Ramos (cell line): ENCODE results near the gene GALNT11.

Source experiments
- in situ Hi-C: fragments of 300-500 bp; cut with MboI; formaldehyde crosslinking; loops from one replicate; pipeline ENCODE4 v1.14.3; 2022; ENCODE audit warnings: low sequenced_read_pairs; ENCODE audit not compliant: unreplicated experiment

The GALNT11 gene

DNA sequence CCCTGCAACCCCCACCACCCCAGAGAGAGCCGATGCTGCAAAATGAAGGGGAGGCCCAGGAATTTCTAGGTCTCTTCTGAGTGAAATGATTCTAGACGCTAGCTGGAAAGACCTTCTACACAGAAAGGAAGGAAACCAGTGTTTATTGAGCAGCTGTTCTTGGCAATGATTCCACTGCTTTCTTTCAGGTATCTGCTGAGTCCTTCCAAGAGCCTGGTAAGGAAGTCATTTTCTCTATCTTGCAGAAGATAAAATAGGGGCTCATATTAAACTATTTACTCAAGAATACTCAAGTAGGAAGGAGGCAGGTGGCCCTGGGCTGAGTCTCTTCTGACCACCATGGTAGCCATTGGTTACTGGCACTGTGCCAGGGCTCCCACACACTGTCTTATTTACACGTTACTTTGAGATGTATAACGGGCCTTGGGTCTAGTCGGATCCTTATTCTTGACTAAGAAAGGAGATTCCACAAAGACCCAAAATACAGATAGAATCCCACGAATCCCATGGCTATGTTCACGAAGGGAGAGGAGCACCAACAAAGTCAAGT is 112.1 kb downstream of the GALNT11 start:
- in situ Hi-C loops, result no loop called here

DNA sequence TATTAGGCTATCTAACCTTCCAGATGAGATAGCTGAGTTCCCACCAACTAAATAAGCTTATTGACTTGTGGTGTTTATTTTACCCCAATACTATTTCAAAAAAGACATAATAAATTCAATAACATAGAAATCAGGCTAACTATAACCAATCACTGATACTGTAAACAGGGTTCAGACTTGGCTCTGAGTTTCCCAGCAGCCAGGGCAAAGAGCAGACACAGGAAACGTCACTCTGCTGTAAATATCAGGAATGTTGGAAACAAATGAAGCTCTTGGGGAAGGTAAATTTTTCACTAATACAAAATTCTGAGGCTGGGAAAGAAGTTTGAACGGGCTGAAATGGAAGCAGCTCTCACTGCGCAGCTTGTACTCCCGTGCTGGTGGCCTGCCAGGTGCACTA is 114.6 kb downstream of the GALNT11 start:
- in situ Hi-C loops, result no loop called here

DNA sequence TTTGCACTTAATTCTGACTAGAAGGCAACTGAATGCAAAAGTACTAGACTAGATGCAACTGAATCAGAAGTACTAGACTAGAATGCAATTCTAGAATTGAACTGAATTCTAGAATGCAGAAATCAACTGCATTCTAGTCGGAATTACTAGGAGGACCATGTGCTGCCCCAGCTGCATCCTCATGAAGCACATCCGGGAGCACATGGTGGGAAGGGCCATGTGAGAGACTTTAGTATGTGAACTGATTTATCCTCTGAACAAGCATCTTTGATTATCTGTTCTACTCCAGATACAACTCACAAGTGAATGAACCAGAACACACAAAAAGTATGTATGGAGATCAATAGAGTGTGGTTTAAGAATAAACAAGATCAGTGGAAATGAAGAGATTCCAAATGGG is 115.1 kb downstream of the GALNT11 start:
- in situ Hi-C loops, result no loop called here

DNA sequence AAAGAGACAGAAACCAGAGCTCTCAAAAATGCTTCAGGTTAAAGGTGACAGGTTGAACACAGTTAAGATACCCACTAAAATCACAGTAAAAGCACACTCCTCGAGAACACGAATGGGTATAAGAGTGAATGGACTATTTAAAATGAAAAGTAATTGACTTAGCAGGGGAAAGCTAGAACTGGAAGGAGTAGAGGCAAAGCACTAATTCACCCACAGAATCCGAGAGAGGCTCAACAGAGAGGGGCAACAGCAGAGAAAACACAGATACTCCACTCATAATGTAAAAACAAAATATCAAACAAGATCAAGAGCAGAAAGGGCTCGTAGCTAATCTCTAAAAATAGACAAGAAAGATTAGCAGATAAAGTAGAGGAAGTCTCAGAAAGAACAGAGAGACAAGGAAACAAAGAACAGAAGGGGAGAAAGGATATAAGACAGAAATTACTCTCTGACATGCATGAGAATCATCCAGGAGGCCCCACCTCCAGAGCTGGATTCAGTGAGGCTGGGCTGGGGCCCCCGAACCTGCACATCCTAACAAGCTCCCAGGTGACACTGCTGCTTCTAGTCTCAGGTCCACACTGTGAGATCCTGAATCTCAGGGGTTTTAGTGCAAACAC is 117.6 kb downstream of the GALNT11 start:
- in situ Hi-C loops, result no loop called here

DNA sequence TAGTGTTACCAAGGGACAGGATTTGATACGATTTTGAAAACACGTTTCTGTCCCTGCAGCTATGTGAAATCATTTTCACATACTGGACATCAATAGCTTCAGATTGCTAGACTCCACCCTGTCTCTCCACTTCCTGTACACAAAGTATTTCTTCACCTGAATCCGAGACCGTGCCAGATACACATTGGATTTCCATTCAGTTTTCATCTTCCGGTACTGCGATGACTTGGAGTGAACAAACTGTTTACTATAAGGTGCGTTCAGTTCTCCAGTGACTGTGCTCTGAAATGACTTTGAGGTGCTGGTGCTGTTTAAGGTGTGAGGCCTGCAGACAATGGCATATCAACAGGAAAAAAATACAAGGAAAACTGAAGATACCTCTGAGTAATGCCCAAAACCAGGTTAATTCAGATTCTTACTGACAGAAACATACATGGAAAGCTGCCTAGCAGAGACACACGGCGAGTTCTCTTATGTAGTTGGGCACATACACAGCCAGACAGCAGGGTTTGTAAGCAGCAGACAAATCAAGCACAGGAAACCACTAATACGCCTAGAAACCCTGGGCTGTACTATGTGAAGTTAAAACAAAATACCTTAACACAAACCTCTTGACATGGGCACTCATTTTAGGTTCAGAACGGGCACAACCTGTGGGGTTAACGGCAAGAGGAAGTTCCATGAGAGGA is 119.2 kb downstream of the GALNT11 start:
- in situ Hi-C loops, result no loop called here

DNA sequence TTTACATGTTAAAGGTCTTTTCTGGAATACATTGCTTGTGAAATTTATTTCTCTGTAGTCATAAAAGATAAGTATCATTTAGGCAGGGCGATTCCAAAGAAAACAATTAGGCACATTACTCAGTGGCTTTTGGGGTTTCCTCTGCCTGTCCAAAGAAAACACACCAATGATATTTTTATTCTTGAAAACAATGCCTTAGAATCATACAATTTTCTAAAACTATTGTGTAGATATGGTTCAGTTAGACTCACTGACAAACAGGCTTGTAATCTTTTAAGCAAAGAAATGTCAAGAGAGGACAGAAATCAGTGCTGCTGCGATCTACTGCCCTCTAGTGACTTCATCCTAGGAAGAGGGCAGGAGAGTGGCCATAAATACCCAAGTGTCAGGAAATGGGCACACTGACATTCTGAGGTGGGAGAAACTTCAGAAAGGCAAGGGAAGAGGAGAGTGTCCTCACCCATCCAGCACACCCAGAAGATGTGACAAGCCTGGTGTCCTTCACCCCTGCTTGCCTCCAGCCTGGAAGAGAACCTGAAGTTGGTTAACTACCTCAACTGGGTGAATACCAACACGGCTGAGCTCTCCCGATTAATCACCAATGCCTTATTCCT is 120.5 kb downstream of the GALNT11 start:
- in situ Hi-C loops, result no loop called here

DNA sequence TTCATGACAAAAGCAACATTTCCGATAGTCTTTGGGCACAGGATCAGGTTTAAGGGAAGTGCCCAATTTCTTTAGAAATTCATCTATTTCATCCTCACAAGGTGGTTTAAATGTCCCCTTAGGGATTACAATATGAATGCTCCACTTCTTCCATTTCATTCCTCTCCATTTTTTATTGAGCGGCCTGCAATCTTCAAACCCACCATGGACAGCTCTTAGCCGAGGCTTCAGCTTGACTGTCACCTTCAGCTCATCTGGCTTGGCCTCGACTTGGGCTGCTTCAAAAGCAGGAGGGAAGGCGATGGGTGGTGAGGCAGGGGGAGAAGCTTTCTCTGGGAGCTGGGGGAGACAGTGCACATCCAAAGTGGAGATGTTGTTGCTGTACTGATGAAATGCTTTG is 123.2 kb downstream of the GALNT11 start:
- in situ Hi-C loops, result no loop called here

DNA sequence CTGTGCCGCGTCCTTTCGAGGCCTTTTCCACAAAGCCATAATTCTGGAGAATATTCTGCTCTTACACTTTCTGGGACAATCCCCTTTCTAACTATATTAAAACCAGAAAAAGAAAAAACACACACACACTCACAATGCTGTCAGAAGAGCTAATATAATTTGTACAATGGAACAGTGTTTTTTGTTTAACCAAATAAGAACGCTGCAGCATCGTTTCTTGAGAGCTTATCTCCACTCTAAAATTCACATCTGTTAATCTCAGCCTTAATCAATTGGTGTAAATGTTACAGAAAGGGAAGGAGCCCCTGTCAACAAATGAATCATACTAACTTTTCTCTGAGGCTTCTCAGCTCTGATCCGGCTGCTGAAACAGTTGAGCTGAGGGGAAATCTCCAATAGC is 123.9 kb downstream of the GALNT11 start:
- in situ Hi-C loops, result no loop called here

DNA sequence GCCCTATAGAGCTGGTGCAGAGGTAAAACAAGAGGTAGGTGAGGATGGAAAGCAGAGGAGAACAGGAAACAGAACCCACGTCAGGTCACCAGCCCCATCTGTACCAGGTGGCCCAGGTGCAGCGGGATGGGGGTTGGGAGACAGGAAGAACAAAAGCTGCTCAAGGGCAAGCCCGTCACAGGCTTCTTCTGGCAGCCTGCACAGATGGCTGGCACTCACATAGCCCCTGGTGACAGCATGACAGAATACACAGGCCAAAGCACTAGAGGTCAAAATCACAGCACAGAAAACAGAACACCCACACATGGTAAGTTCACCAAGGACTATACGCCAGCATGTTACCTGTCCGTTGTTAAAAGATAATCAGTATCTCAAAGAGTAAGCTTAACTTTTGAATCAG is 126.8 kb downstream of the GALNT11 start:
- in situ Hi-C loops, result no loop called here

DNA sequence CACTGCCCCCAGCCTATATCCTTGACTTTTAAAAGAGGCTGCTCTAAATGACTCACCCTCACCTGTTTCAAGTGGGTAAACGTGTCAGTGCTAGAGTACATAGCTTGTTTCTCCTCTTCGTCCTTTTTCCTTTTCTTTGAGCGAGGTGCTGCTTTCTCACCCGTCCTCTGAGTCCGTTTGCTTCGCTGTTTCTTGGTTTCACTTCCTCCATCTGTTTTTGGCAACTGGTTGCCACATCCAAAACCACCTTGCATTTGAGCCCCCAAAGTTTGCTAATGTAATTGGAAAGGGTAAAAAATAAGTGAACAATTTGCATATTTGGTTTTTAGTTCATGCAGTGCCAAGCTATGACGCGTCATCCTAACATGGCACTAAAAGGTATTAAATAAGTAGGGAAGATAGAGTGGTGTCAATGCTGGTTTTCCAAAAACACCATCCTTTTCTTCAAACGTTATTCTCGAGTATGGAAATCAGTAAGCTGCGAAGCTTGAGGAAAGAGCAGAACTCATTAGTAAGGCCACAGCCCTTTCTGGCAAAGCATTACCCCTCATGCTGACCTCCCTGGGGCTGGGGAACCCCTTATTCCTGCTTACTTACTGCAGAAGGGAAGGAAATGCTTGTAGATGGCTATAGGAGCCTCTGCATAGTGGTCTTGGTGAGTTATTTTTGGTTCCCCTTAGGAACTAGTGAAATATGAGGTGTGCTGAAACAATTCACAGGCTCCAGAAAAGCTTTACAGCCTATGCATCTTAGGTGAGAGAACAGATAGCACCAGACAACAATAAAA is 133.5 kb downstream of the GALNT11 start:
- in situ Hi-C loops, result no loop called here

DNA sequence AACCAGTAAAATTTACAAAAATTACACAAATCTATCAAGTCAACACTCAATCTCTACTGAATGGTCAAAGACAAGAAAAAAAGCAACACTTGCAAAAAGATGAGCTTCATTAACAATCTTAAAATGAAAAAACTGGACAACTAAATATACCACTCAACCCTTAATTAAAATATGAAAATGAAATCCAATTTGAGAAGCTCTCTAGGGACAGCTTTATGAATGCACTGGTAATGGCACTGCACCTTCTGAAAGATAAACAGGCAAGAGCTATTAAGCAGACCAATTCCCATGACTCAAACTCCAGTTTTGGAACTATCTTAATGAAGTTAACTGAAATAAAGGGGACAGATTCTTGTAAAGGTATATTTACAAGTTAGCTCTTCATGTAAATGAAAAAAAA is 135.7 kb downstream of the GALNT11 start:
- in situ Hi-C loops, result no loop called here

DNA sequence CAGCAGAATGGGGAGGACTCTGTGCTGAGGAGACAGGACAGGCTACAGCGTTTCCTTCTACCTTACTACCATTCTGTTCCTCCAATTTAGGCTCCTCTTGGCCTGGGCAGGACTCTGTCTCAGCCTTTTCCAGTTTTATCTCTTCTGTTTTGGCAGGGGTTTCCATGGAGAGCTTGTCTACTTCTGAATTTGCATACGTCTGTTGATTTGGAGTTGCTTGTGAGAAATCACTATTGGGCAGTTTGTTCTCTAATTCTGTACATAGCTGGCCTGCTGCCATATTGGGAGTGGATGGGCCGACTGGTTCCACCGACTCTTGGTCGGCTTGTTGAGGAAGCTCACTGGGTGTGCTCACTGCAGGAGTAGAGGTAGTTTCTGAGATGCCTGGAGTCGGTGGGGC is 136.8 kb downstream of the GALNT11 start:
- in situ Hi-C loops, result no loop called here
